Measurements from ENCODE around the gene STPG4. TPM values are rescaled to one million over a fixed set of nuclear protein-coding genes. Genes with fewer than 3 reads are reported as not detected.
A peak's percentile ranks its signal among the peaks of the same experiment; 100 is the strongest.

Gene STPG4
- total RNA-seq, 4 donors from 2014 or later, result not detected

DNA sequence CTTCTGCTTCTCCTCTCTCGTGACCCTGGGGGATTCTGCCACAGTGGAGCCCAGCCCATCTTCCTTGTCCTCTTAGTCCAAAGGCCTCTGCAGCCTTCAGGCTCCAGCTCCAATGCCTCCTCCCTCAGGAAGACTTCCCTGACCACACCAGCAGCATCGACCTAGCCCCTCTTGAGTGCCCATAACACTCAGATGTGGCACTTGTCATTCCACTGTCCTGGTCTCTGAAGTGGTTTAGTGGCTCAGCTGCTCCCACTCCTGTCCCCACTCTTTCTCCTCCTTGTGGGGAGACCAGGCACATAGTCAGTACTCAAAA is 97.5 kb downstream of the STPG4 start:
- H3K4me1 ChIP-seq, result peaks cover 24 to 68% (median 38%) of the 10 kb centered on the region in 3 donors
- DNase-seq, result no peak
- 33 to 35% methylated on average over 1 to 2 of the region's 2 CpGs for WGBS, 2 donors
- H3K36me3 ChIP-seq, result peaks cover 0 to 70% (median 0%) of the 10 kb centered on the region in 3 donors
- no peaks in the 10 kb centered on the region for H3K27me3 ChIP-seq
- no peak for TF ChIP-seq POLR2A (IDR thresholded peaks at IDR 0.05)
- TF ChIP-seq, protein P1, sequence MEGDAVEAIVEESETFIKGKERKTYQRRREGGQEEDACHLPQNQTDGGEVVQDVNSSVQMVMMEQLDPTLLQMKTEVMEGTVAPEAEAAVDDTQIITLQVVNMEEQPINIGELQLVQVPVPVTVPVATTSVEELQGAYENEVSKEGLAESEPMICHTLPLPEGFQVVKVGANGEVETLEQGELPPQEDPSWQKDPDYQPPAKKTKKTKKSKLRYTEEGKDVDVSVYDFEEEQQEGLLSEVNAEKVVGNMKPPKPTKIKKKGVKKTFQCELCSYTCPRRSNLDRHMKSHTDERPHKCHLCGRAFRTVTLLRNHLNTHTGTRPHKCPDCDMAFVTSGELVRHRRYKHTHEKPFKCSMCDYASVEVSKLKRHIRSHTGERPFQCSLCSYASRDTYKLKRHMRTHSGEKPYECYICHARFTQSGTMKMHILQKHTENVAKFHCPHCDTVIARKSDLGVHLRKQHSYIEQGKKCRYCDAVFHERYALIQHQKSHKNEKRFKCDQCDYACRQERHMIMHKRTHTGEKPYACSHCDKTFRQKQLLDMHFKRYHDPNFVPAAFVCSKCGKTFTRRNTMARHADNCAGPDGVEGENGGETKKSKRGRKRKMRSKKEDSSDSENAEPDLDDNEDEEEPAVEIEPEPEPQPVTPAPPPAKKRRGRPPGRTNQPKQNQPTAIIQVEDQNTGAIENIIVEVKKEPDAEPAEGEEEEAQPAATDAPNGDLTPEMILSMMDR (IDR thresholded peaks at IDR 0.05), result no peak
- intact Hi-C loops (cut with DNase I), result no loop called here
- H3K4me3 ChIP-seq, result no peak overlapping the region
- H3K9me3 ChIP-seq, result no peaks in the 10 kb centered on the region
- peak overlapping the region; percentile 76 to 93 (median 83) for H3K27ac ChIP-seq

DNA sequence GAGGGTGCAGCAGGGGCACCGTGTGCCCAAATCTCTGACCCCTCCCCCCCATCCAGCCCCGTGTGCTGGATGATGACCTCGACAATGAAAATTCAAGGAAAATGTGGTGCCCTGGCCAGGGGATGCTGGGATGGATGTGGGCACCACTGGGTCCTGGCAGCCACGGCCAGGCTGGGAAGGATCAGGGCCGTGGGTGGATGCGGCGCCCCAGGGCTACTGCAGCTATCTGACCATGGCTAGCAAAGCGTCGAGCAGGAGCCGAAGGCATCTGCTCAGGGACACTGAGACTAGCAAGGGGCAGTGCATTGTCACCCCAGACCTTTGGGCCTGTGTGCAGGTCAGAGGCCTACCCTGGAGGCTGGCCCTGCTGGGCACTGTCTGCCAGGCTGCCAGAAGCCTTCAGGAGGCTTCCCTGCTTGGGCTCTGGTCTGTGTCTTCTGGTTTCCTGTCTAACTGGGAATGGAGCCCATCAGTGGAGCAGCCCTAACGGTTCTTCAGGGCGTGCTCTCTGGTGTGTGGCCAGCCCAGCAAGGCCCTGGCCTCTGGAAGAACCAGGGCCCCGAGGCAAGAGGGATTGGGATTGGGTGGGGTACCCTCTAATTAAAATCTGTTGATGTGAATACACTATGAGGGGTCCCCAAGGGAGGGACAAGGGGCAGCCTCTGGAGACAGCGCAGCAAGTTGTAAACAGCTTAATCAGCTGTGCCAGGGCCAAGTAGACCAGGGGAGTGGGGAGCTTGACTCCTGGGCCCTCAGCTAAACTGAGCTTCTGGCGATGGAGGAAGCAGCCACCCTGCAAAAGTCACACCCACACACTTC is 98.0 kb downstream of the STPG4 start:
- intact Hi-C loops (cut with DNase I), result no loop called here
- DNase-seq, result no peak
- no peak overlapping the region for H3K4me3 ChIP-seq
- WGBS, 2 donors, result 68 to 69% methylated on average over 5 to 8 of the region's 15 CpGs
- peak overlapping the region; percentile 76 to 93 (median 83) for H3K27ac ChIP-seq
- no peaks in the 10 kb centered on the region for H3K9me3 ChIP-seq
- TF ChIP-seq, protein P1 (IDR thresholded peaks at IDR 0.05), result no peak
- no peak for TF ChIP-seq POLR2A (IDR thresholded peaks at IDR 0.05)
- H3K36me3 ChIP-seq, result peaks cover 1 to 70% (median 6%) of the 10 kb centered on the region in 3 donors
- H3K4me1 ChIP-seq, result peaks cover 24 to 62% (median 38%) of the 10 kb centered on the region in 3 donors
- no peaks in the 10 kb centered on the region for H3K27me3 ChIP-seq

DNA sequence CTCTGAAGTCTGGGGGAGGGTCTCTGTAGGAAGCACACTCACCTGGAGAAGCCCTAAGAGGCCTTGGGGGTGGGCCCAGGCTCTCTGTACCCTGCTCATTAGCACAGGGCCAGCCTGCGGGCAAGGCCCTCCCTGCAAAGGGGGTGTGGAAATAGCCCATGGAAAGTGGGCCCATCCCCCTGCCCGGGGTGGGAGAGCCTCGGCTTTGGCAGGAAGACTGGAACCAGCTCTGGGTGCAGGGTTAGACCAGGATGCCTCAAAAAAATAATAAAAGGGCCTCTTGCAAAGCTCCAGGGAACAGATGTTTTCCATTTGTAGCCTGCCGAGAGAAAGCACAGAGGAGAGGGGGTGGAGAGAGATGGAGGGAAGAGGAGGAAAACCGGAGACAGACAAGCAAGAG is 98.7 kb downstream of the STPG4 start:
- peak overlapping the region; percentile 76 to 93 (median 83) for H3K27ac ChIP-seq
- no peak for DNase-seq
- no peak for TF ChIP-seq POLR2A (IDR thresholded peaks at IDR 0.05)
- TF ChIP-seq, protein P1 (IDR thresholded peaks at IDR 0.05), result no peak

DNA sequence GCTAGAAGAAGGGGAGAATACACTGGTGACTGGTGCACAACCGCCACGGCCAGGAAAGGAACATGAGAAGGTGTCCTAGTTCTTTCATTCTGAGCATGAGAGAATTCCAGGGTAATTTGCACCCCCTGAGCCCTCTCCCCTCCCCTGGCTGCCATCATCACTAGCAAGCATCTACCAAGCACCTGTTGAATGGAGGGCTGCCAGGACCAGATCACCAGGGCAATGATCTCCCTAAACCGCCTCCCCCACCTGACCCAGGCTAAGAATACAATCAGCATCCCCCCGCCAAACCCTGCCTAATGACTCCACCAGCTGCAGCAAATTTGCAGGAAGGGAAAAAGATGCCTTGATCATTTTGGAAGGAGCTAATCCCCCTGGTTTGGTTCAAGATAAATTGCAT is 100.2 kb downstream of the STPG4 start:
- H3K9me3 ChIP-seq, result no peaks in the 10 kb centered on the region
- H3K4me1 ChIP-seq, result peaks cover 24 to 52% (median 38%) of the 10 kb centered on the region in 3 donors
- DNase-seq, result no peak
- 91 to 94% methylated on average over 4 of the region's 4 CpGs for WGBS, 2 donors
- intact Hi-C loops (cut with DNase I), result no loop called here
- H3K36me3 ChIP-seq, result peaks cover 14 to 70% (median 16%) of the 10 kb centered on the region in 3 donors
- no peak overlapping the region for H3K4me3 ChIP-seq
- no peaks in the 10 kb centered on the region for H3K27me3 ChIP-seq
- no peak for TF ChIP-seq POLR2A (IDR thresholded peaks at IDR 0.05)
- TF ChIP-seq, protein P1 (IDR thresholded peaks at IDR 0.05), result no peak
- H3K27ac ChIP-seq, result peak overlapping the region in 3 of 4 donors; percentile 79 to 93 (median 87)

More for the DNA sequence above, 98.7 kb downstream of the STPG4 start:
- Histone ChIP-seq H3K4me3 (no peak overlapping the region), H3K9me3 (no peaks in the 10 kb centered on the region), H3K36me3 (peaks cover 8 to 70% (median 13%) of the 10 kb centered on the region in 3 donors), H3K27me3 (no peaks in the 10 kb centered on the region), H3K4me1 (peaks cover 24 to 55% (median 38%) of the 10 kb centered on the region in 3 donors)
- WGBS, 2 donors, result 41 to 72% methylated on average over 4 of the region's 5 CpGs
- intact Hi-C loops (cut with DNase I), result no loop called here

DNA sequence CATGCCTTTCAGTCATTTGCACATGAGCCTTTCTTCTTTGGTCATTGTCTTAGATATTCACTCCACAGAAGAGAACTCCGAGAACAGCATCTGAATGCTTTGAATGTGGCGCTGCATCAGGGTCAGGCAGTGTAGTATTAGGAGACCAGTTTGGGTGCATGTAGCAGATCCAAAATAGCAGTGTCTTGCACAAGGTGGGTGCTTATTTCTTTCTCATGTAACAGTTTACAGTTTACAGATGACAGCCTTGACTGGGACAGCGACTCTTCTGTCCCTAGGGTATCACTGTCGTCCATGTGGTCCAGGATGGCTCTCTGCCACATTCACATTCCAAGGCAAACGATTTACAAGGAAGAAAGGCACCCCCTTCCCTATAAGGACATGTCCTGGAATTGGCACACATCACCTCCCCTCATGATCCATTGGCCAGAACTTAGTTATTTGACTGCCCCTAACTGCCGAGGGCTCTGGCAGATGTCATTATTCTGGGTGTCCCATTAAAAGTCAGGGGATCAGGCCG is 101.0 kb downstream of the STPG4 start:
- Histone ChIP-seq H3K27me3 (no peaks in the 10 kb centered on the region), H3K4me3 (no peak overlapping the region), H3K27ac (peak overlapping the region in 2 of 4 donors; percentile 9 to 35), H3K36me3 (peaks cover 14 to 71% (median 16%) of the 10 kb centered on the region in 3 donors), H3K9me3 (no peaks in the 10 kb centered on the region), H3K4me1 (peaks cover 24 to 44% (median 35%) of the 10 kb centered on the region in 3 donors)
- no peak for DNase-seq
- 66 to 94% methylated on average over 4 to 6 of the region's 7 CpGs for WGBS, 2 donors
- intact Hi-C loops (cut with DNase I), result no loop called here
- no peak for TF ChIP-seq POLR2A (IDR thresholded peaks at IDR 0.05)
- TF ChIP-seq, protein P1 (IDR thresholded peaks at IDR 0.05), result no peak
